OCI-M2 (cell line): ENCODE measurements around the gene SLC7A10.
A peak's percentile ranks its signal among the peaks of the same experiment; 100 is the strongest.

ENCODE experiments used
- DNase-seq: peaks from one replicate; lab custom pipeline; 2025; ENCODE audit not compliant: unreplicated experiment; lab: John Stamatoyannopoulos, UW

The SLC7A10 gene

DNA sequence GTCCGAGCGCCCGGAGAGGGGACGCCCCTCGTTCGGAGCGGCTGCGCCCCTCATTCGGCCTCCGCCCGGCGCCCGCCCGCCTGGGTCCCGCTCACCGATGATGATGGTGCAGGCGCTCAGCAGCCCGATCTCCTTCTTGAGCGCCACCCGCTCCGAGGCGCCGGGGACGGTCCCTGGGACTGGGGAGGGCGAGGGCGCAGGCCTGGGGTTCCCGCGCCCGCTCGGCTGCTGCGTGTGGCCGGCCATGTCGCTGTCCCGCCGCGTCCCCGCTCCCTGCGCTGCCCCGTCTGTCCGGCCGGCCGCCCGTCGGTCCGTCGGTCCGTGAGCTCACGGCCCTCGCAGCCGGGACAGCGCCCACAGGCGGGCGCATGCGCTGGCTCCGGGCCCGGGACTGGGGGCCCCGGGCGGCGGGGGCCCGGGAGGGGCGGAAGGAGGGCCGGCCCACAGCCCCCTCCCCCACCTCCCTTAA lies at the start of gene SLC7A10:
Gene SLC7A10, minus strand, starts transcription at position 393 of the 469 bp plus-strand sequence. Its CDS starts 147 bp downstream, at position 246.
- DNase-seq, result no peak

DNA sequence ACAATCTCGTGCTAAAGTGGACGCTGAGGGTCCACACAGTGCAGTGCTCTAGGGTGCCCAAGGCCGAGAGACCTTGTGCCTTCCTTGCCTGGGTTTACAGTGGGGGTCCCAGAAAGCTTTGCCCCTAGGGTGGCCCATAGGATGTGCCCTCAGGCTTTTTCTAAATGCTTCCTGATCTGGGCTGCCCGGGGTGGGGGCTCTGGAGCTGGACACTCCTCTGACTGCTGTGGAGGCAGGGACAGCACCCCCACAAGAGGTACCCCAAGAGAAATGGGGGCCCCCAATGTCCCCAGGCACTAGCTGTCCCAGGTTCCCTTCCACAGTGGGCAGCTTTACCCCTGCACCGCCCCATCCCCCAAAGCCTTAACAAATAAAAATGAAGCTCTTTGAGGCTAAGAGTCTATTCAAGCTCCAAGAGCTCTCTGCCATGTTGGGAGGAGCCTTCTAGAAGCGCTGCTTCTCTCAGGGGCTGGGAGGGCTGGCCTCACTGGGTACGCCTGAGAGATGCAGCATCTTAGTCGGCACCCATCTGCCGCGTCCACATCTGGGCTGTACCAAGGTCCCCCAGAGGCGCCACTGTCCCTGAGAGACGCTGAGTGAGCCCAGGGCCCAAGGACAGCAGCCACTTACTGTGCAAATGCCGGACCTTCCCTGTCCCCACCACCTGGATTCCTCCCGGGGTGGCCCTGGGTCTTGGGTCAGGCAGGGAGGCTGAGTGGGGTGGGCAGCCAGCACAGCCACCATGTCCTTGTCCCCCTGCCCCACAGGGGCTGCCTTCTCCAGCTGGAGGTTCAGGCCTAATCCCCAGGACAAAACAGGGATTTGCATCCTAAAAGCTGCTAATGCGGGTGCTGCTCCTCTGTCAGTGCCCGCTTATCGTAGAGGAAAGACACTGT lies 49.3 kb upstream of the SLC7A10 start:
- DNase-seq, result no peak

DNA sequence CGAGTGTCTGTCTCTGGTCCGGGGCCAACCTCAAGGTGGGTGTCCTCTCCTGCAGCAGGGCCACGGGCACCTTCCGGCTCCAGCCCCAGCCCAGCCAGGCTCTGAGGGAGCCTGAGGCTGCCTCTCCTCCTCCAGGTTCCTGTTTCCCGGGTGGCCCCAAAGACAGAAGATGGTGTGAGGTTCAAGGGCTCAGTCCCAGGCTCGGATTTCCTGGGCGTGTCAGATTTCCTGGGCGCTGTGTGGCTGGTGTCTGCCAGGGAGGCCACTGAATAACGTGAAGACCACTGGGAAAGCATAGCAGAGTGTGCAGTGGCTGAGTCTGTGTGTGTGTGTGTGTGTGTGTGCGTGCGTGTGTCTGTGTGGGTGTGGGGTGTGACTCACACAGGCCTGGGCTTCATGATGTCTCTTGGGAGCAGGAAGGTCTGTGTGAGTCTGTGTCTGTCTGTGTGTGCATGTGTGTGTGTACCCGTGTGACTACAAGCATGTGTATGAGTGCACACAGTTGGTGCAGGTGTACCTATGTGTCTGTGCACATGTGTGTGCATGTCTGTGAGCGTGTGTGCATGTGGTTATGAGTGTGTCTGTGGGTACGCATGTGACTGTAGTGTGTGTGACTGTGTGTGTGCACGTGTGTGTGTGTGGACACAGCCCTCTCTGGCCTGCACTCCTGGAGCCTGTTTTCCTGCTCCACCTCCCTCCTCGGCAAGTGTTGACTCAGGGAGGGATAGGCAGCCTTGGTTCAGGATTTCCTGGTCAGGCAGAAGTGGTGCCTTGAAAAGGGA lies 48.4 kb upstream of the SLC7A10 start:
- DNase-seq, result no peak

DNA sequence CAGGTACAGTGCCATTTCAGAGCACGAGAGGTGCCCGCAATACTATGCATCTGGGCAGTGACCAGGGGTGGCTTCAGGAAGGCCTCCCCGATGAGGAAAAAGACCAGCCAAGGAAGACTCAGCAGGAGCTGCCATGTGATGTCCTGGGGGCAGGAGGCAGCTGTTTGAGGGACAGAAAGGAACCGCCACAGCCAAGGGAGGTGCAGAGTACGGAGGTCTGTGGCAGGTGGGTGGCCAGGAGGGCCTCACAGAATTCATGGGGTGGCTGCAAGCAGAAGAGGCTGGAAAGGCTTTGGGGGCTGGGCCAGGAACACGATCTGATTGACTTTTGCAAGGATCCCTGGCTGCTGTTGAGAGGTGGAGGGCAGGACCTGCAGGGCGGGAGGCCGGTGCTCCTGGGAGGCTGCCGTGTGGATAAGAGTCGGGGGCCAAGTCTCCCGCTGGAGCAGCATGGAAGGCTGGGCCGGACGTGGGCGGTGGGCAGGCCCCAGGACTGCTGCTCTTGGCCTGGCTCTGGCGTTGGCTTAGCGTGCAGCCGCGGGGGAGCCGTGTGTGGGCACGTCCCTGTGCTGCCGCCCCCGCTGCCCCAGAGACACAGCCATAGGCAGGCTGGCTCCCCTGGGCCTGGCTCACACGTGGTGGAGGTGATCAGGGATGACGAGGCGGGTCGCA lies 47.6 kb upstream of the SLC7A10 start:
- no peak for DNase-seq

DNA sequence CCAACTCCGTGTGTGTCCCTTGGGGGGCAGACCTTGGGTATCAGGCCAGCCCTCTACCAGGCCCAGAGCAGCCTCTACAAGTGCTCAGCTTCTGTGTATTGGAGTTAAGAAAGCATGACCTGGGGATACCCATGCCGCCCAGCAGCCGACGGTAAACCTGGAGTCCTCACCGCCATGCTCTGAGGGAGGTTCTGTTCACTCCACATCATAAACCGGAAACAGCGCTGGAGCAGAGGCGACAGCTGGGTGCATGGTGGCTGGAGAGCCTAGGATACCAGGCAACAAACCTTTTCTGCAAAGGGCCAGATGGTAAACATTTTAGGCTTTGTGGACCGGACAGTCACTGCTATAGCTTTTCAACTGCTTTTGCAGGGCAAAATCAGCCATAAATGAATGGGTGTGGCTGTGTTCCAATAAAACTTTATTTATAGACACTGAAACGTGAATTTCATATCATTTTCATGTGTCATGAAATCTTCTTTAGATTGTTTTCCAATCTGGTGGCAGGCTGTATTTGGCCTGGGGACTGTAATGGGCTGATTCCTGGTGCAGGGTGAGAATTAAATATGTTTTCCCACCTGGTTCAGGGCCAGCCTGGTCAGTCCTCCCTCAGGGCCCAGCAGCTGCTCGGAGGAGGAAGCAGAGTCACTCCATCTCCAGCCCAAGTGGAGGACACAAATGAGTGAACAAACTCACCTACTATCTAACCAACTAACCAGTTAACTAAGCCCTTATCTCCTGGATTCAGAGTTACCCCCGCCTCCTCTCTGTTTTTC lies 45.8 kb upstream of the SLC7A10 start:
- no peak for DNase-seq

DNA sequence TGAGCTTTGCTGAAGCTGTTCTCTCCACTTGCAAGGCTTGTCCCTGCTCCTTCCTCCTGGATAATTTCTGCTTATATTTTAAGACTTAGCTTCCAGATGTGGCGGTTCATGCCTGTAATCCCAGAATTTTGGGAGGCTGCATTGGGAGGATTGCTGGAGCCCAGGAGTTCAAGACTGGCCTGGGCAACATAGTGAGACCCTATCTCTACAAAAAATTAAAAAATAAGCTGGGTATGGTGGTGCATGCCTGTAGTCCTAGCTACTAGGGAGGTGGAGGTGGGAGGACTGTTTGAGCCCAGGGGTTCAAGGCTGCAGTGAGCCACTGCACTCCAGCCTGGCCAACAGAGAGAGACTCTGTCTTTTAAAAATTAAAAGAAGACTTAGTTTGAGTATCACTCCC lies 45.1 kb upstream of the SLC7A10 start:
- DNase-seq, result no peak

DNA sequence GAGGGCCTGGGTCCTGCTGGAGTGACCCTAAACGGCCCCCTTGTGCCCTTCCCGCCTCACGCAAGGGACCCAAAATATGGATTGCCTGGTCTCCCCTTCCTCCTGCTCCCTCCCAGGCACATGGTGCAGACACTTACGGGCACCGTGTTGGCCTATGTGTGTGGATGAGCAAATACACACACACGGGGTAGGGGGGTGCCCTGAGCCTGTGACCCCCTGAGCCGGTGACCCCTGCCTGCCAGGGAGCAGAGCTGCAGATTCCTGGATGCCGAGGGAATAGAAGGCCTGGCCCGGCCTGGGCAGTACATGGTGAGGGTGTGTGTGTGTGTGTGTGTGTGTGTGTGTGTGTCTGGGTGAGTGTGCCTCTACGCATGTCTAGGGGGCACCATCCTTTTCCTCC lies 43.4 kb upstream of the SLC7A10 start:
- DNase-seq, result no peak

DNA sequence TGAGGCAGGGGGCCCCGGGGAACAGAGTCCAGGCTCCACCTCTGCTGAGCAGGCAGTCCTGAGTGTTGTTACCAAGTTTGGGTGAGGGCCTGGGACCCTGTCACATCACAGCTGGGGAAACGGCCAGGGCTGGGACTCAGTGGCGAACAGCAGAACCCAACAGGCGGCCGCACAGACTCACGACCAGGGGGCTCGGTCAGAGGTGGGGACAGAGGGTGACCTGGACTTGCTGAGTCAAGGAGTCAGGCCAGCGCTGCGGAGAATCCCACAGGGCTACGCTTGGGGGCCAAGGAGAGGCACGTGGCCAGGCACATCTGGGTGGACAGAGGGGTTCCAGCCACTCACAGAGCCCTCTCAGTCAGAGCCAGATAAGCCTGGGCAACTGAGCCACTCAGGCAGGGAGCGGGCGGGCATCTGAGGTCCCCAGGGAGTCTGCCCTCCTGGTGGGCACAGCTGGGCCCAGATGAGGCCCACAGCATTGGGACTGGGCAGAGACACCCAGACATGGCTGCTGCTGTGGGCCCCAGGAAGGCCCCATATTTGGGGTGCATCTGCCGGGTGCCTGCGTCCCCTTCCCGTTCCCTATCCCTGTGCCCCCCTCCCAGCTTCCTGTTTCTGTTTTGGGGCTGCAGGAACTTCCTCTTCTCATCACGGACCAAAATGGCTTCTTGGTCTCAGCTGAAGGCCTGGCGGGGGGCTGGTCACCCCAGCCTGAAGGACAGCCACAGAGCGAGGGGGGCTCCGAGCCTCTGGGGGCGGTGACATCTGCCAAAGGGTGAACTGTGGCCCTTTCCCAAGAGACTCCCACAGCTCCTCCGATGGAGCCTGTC lies 42.7 kb upstream of the SLC7A10 start:
- no peak for DNase-seq

DNA sequence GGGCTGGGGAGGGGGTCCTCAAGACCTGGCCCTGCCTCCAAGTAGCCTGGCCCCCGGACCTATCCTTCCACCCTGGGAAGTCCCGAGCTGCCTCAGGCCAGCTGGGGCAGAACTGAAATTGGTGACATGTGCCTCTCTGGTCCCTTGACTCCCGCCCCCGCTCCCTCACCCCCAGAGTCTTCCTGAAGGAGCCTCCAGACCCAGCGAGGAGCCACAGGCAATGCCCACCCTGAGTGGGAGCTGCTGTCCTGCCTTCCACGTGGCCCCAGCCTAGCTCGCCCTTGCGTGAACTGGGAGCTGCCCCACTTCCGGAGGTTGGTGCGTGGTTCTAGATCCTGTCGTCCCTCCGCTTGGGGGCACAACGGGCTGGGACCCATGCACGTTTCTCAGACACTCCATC lies 42.1 kb upstream of the SLC7A10 start:
- no peak for DNase-seq

DNA sequence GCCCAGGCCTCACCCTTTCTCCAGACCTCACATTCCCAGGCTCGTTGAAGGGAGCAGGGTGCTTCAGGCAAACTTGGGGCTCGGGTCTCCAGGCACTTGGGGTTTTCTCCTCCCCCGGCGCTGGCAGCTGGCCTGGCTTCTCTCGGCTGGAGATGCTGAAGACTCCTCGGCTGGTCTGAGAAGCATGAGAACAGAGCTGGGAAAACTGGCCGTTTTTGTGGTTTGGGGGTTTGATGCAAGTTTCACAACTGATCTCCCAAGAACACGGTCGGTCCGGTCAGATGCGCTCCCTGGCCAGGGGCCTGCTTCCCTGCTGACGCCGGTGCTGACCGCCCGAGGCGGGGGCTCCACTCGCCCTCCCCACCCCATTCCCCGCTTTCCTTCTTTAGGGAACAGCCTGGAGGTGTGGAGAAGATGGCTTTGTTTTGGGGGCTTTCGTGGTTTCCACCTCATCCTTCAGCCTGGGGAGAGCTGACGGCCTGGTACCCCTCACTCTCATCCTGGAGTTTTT lies 41.4 kb upstream of the SLC7A10 start:
- DNase-seq, result no peak

DNA sequence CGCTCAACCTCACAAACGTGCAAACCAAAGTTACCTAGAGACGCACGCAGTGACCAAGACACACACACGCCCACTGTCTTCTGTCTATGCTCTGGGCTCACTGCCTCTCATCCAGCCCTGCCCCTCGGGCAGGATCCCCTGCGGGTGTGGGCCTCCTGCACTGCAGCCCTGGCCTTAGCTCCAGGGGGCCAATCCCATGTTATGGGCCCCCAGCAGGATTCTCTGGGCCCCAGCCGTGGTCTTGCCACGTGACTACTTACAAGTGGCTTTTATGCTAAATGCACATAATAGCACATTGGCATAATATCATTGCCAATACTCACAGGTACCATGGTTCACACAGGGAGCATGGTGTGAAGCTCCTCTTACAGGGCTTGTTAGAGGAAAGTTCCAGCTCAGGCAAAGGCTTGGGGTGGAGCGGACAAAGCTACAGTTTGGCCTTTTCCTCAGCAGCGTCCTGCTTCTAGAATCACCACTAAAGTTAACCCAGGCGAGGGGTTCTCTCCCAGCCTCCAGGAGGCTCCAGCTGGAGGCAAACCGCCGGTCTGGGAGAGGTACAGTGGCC lies 39.3 kb upstream of the SLC7A10 start:
- DNase-seq, result no peak

DNA sequence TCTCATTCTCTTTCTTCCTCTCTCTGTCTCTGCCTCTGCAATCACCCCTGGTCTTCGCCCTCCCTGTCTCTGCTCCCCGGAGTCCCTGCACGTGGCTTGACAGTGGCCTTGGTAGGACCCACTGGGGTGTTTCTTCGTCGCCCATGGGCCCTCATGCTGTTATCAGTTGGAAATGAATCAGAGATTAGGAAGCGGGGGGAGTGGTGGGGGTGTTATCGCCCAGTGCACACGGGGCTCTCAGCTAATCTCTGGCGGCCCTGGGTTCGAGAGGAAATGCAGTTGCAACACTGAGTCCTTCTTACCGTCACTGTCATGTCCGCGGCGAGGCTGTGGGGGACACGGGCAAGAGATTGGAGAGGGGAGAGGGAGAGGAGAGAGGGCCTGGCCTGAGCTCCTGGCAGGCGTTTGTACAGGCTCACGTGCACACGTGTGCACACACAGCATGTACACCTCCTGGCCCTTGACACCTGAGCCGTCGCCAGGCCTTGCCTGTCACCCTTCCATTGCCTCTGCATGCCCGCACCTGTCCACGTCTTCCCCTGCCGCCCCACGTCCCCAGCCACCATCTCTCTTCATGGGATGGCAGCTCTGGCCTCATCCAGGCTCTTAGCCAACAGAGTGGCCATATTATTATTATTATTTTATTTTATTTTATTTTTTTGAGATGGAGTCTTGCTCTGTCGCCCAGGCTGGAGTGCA lies 37.8 kb upstream of the SLC7A10 start:
- peak; percentile 78 for DNase-seq

DNA sequence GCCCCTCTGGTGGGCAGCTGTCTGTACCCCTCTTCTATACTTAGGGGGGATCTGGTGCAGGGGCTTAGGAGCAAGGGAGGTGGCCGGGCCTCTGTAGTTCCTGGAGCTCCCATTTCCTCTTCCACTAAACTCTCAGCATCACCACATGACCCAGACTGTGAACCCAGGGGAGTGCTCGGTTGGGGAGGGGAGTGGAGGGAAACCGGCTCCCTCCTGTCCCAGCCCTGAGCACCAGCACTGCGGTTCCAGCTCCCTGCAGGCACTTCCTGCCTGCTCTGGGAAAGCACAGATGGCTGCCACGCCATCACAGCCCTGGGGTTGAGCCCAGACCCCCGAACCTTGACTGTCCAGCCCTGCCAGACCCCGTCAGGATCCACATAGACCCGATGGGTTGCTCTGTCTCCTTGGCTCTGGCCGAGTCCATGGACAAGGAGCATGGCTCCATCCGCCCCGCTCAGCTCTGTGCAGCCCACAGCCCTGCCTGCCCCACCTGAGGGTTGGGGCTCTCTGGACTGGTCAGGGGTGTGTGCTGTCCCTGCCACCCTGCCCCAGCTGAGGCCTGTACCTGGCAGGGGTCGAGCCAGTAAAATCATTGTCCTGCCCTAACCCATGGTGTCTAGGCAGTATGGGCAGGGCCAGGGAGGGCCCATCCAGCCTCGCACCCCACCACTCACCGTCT lies 36.0 kb upstream of the SLC7A10 start:
- no peak for DNase-seq

DNA sequence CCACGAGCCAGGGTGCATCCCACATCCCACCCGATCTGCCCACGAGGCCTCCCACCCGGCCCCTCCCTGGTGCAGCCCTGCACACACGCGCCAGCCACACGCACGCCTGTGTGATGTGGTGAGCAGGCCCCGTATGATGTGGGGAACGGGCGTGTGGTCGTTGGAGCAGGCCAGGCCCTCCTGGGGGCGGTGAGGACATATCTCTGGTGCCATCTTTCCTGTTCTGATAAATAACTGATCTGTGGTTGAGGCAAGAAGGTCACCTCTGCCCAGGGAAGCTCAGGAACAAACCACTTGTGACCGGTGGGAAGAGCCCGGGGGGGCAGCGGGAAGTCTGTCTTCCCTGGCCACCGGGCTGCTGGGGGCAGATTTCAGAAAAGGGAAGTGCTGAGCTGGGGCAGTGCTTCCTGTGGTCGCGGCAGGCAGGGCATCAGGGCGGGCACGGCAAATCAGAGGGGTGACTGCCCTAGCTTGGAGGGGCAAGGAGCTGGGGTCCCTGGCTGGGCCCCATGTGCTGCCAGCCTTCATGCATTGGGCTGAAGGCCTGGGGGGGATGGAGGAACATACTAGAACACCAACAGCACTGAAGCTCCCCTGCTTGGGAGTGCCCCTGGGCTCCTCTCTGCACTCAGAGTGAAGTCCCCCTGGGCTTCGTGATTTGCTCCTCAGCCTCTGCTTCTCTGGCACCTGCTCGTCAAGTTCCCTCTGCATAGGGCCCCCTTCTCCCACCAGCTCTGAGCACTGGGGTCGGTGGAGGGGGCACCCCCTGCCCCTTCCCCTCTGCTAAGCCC lies 35.2 kb upstream of the SLC7A10 start:
- DNase-seq, result no peak

DNA sequence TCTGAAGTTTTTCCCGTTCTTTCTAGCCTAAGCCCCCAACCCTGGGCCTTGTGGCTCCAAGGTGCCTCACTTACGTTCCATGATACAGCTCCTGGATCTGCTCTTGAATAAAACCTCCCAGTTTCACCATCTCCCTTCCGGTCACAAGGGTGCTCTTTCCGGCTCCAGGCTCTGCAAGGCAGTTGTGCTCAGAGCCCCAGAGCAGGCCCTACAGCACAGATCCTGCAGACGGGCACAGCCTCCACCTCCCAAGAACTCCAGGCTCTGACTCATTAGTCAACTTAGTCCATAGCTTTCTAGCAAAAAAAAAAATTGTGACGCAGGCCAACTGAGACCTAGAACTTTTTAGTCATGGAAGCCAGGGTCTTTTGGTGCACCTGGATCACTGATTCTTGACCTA lies 33.9 kb upstream of the SLC7A10 start:
- no peak for DNase-seq

DNA sequence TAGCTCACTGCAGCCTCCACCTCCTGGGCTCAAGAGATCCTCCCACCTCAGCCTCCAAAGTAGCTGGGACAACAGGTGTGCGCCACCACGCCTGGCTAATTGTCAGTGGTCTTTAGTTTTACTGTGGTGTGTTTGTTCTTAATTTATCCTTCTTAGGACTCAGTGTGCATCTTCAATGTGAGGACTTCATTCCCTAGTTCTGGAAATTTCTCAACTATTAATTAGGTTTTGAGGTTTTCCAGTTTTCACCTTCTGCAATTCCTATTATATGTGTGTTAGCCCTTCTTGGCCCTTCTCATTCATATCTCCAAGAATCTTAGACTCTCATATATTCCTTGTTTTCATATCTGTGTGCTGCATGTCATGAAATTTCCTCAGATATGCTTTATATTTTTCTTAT lies 32.2 kb upstream of the SLC7A10 start:
- DNase-seq, result no peak

DNA sequence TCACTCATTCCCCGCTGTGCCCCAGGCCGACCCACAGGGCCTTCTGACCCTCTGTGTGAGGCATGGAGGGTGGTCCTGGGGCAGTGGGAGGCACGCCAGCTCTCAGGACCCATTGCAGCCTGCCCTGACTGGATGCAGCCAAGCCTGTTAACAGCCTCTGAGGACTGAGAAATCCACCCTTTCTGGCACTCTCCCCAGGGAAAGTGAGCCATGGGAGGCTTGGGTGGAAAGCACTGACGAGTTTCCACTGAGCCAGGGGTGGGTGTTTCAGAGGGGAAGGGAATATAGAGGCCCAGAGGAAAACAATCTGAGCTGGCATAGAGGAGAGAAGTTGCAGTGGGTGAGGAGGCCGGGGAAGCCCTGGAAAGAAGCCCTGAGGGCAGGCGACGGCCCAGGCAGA lies 30.6 kb upstream of the SLC7A10 start:
- DNase-seq, result no peak
